Adrenal gland (tissue), 5 donors: Measurements from ENCODE around the gene GALNT10.

Source experiments
- CTCF ChIP-seq, 6 experiments: fragments of 450-650 bp in 4 of 6; fragments of 200-600 bp in 2 of 6; sonication (generic) in 1 of 6; IDR thresholded peaks; 1 replicate in 5 of 6; 2 replicates in 1 of 6; pipeline versions ENCODE4 v1.5.1 to v1.8.0; 2016 to 2021; ENCODE audit warnings: antibody characterized with exemption in 6 of 6, mild to moderate bottlenecking in 2 of 6, moderate library complexity in 1 of 6
- POLR2A ChIP-seq, 2 donors: fragments of 450-650 bp; IDR thresholded peaks; one replicate each; pipeline ENCODE4 v1.6.1; 2017; ENCODE audit warnings: antibody characterized with exemption in 2 of 2, mild to moderate bottlenecking in 2 of 2, moderate library complexity in 1 of 2
- donor health status: DM: no; HTN: no; CAD: no.

- no peak for TF ChIP-seq CTCF (IDR thresholded peaks at IDR 0.05)
- TF ChIP-seq POLR2A (IDR thresholded peaks at IDR 0.05), result no peak
Measured at GRCh38 chr5:154203798-154204578, 13.5 kb downstream of the GALNT10 start.
